Fibroblast of mammary gland (primary cell): ENCODE results near the gene SMG6.

Source experiments
- DNase-seq: peaks from one replicate; pipeline ENCODE4 v3.0.0-alpha.2; 2010; ENCODE audit warnings: low read depth
- H3K4me3 ChIP-seq: 2 replicates; pipeline ENCODE4 v1.5.1; 2011; ENCODE audit warnings: low read depth, mild to moderate bottlenecking, low read length, moderate library complexity; ENCODE audit not compliant: control insufficient read depth
- CTCF ChIP-seq: conservative IDR thresholded peaks from 2 replicates; pipeline ENCODE4 v1.5.1; 2011; ENCODE audit warnings: low read depth, low read length, inconsistent platforms; ENCODE audit not compliant: control insufficient read depth, insufficient read depth

Gene SMG6

GRCh38 chr17:2304931-2305330, 1.3 kb upstream of the SMG6 start:
- H3K4me3 ChIP-seq = no peak overlapping the region
- no peak for TF ChIP-seq CTCF
- no peak for DNase-seq

GRCh38 chr17:2302778-2303203, 794 bp downstream of the SMG6 start:
- H3K4me3 ChIP-seq = peak overlapping the region; percentile 91
- TF ChIP-seq CTCF = no peak
- no peak for DNase-seq

GRCh38 chr17:2299756-2300155, 3.8 kb downstream of the SMG6 start:
- no peak overlapping the region for H3K4me3 ChIP-seq
- no peak for DNase-seq
- no peak for TF ChIP-seq CTCF

- DNase-seq = no peak
- TF ChIP-seq CTCF = no peak
- no peak overlapping the region for H3K4me3 ChIP-seq
These were observed 4.4 kb downstream of the SMG6 start for GRCh38 chr17:2299136-2299535.

- no peak overlapping the region for H3K4me3 ChIP-seq
- DNase-seq = no peak
- no peak for TF ChIP-seq CTCF
These were observed 6.6 kb downstream of the SMG6 start for GRCh38 chr17:2297023-2297422.

- DNase-seq = no peak
- H3K4me3 ChIP-seq = no peak overlapping the region
- no peak for TF ChIP-seq CTCF
These were observed 8.0 kb downstream of the SMG6 start for GRCh38 chr17:2295575-2295974.

GRCh38 chr17:2292100-2292499, 11.5 kb downstream of the SMG6 start:
- H3K4me3 ChIP-seq = no peak overlapping the region
- no peak for TF ChIP-seq CTCF
- DNase-seq = no peak
